Activated T-helper 2 cell treated with anti-CD3 and anti-CD28 coated beads, Interferon-gamma antibody, Interleukin-2, Interleukin-4, amounts not matched to agents 10 μg/mL and 5 μg/mL and 100 μg/mL, durations not matched to agents 14 hours and 24 hours and 36 hours (primary cell): Measurements from ENCODE around the gene SCAMP2. TPM values are rescaled to one million over a fixed set of nuclear protein-coding genes. Genes with fewer than 3 reads are reported as not detected.

Source experiments
- DNase-seq: peaks from one replicate; pipeline ENCODE4 v3.0.0; 2021; ENCODE audit warnings: low spot score
- H3K27ac Mint-ChIP-seq: one replicate; pipeline ENCODE4 v1.8.0; 2021; ENCODE audit warnings: mixed read lengths
- H3K27me3 Mint-ChIP-seq: one replicate; pipeline ENCODE4 v1.8.0; 2021; ENCODE audit warnings: low read depth, mixed read lengths
- H3K36me3 Mint-ChIP-seq: one replicate; pipeline ENCODE4 v1.8.0; 2021; ENCODE audit warnings: low read depth, mixed read lengths
- H3K4me1 Mint-ChIP-seq: one replicate; pipeline ENCODE4 v1.8.0; 2021; ENCODE audit warnings: low read depth, mixed read lengths
- H3K4me3 Mint-ChIP-seq: one replicate; pipeline ENCODE4 v1.8.0; 2021; ENCODE audit warnings: low read depth, mild to moderate bottlenecking, moderate library complexity, mixed read lengths
- H3K9me3 Mint-ChIP-seq: one replicate; pipeline ENCODE4 v1.8.0; 2021; ENCODE audit warnings: mixed read lengths
- intact Hi-C: fragments of 100-400 bp; cut with micrococcal nuclease; formaldehyde crosslinking; loops from one replicate; pipeline ENCODE4 v1.15.1; 2023
- total RNA-seq: library from RNA; stranded (reverse); gene quantifications from 2 replicates; pipeline ENCODE4 v1.2.3, GENCODE V29; 2022

The SCAMP2 gene
- total RNA-seq, 1 donor from 2014 or later = 85.0 TPM

DNA sequence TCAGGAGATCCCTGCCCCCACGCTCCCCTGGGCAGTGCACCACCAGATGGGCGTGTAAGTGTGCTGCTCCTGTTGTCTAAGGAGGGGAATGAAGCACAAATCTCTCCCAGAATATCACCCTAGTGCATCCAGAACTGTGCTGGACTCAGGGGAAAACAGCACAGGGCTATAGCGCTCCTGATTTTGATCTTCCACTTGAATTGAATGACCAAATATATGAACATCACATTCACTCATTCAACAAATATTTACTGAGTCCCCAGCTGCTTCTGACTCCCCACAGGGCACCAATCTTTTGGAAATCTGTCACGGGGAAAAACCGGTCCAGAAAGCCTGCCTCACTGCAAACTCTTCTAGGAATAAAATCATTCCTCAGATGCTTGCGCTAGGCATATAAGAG, 44.3 kb downstream of the SCAMP2 start:
- DNase-seq = no peak
- Mint-ChIP-seq H3K27me3 (peaks cover 25% of the 10 kb centered on the region), H3K36me3 (no peaks in the 10 kb centered on the region), H3K27ac (no peak overlapping the region), H3K4me3 (no peak overlapping the region), H3K4me1 (peaks cover 3% of the 10 kb centered on the region), H3K9me3 (no peaks in the 10 kb centered on the region)
- intact Hi-C loops = no loop called here

DNA sequence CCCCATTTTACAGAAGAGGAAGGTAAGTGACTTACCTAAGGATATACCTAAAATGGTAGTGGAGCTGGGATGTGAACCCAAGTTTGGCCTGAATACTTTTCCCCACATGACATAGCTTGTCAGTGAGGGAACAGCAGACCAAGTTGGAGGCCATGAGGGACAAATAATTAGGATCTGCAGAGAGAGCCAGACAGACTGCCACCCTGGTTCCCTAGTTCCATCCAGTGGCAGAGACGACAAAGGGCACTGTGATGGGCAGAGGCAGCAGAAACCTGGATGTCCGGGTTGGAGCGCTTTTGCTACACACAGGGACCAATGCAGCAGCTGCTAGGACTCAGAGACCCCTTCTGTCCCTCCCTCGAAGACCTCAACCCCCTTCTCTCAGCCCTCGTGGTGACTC, 45.6 kb downstream of the SCAMP2 start:
- H3K4me3 Mint-ChIP-seq = no peak overlapping the region
- peaks cover 3% of the 10 kb centered on the region for H3K4me1 Mint-ChIP-seq
- no peaks in the 10 kb centered on the region for H3K9me3 Mint-ChIP-seq
- DNase-seq = no peak
- H3K27ac Mint-ChIP-seq = no peak overlapping the region
- no peaks in the 10 kb centered on the region for H3K36me3 Mint-ChIP-seq
- peaks cover 25% of the 10 kb centered on the region for H3K27me3 Mint-ChIP-seq
- intact Hi-C loops = no loop called here

DNA sequence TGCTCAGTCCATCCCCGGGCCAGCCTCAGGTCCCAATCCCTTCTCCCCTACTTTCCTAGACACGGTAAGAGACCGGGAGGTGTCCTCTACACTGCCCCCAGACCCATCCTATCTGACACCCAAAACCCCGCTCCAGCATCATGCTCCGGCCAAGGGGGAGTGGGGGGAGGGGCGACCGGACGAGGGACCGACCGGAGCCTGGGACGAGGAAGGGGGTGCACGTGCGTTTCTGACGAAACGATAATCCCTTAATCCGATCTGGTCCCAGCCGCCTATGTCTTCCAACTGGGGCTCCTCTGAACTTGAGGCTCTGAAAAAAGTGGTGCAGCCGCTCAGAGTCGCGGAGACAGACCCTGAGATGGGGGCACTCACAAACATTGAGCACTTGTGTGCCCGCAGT, 46.2 kb downstream of the SCAMP2 start:
- Mint-ChIP-seq H3K4me1 (peaks cover 3% of the 10 kb centered on the region), H3K4me3 (no peak overlapping the region), H3K36me3 (no peaks in the 10 kb centered on the region), H3K27me3 (peaks cover 25% of the 10 kb centered on the region), H3K27ac (no peak overlapping the region), H3K9me3 (no peaks in the 10 kb centered on the region)
- intact Hi-C loops = no loop called here
- DNase-seq = no peak

DNA sequence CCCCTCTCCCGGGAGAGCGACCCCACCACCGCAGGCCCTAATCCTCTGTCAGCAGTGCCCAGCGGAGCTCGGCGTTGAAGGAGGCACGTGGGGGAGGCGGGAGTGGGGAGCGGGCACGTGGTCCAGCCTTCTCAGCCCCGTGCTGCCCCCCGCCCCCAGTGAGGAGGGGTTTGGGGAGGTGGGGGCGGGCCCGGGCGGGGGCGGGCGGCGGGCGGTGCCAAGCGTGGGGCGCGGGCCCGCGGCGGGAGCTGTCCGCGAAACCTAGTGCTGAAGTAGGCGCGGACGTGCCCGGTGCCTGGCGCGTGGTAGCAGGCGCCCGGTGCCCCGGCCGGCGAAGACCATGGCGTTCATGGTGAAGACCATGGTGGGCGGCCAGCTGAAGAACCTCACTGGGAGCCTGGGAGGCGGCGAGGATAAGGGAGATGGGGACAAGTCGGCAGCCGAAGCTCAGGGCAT, 46.8 kb downstream of the SCAMP2 start, which contains the start of gene CPLX3:
Gene CPLX3 (plus strand): TSS at position 264 of the 456 bp plus-strand sequence. CDS start 77 bp downstream, at position 341.
- Mint-ChIP-seq H3K4me1 (peaks cover 3% of the 10 kb centered on the region), H3K36me3 (no peaks in the 10 kb centered on the region), H3K27ac (no peak within 1 kb of the TSS), H3K4me3 (no peak within 1 kb of the TSS), H3K9me3 (no peaks in the 10 kb centered on the region), H3K27me3 (peaks cover 25% of the 10 kb centered on the region)
- peak; percentile 55 for DNase-seq
- intact Hi-C loops = no loop called here

DNA sequence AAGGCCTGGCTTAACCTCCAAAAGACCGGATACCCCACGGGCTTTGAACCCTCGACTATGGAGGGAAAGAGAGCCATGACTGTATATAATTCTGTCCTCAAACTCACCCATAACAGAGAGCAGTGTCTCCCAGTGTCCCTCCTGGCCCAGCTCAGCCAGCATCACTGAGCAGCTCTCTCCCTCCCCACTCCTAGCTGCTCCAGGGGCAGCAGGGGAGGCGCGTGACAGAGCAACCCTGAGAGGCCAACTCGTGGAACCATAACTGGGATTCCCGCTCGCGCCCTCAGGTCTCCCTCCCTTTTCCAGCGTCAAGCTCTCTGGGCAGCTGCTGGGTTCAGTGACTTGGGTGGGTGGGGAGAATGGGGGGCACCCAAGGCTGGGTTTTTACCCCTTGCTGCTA, 47.3 kb downstream of the SCAMP2 start:
- H3K36me3 Mint-ChIP-seq = no peaks in the 10 kb centered on the region
- peaks cover 3% of the 10 kb centered on the region for H3K4me1 Mint-ChIP-seq
- DNase-seq = no peak
- no peak overlapping the region for H3K27ac Mint-ChIP-seq
- intact Hi-C loops = no loop called here
- no peak overlapping the region for H3K4me3 Mint-ChIP-seq
- H3K9me3 Mint-ChIP-seq = no peaks in the 10 kb centered on the region
- H3K27me3 Mint-ChIP-seq = peaks cover 25% of the 10 kb centered on the region

DNA sequence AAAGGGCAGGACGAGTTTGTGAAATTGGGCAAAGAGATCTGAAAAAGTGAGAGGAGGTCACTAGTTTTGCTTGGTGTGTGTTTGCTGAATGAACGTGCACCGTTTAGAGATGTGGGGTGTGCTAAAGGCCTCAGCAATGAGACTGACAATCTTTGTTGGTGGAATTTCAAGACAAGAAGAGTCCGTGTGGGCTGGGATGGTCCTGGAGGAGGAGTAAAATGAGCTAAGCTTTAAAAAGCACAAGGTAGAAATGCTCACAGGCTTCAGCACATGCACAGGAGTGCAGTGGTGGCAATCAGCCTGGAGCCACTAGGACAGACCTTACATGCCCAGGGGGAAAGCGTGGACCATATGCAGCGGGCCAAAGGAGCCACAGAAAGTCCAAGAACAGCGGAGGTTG, 48.2 kb downstream of the SCAMP2 start:
- DNase-seq = no peak
- H3K9me3 Mint-ChIP-seq = no peaks in the 10 kb centered on the region
- H3K36me3 Mint-ChIP-seq = no peaks in the 10 kb centered on the region
- H3K27me3 Mint-ChIP-seq = peaks cover 25% of the 10 kb centered on the region
- no peak overlapping the region for H3K27ac Mint-ChIP-seq
- H3K4me1 Mint-ChIP-seq = peaks cover 3% of the 10 kb centered on the region
- H3K4me3 Mint-ChIP-seq = no peak overlapping the region
- intact Hi-C loops = no loop called here

DNA sequence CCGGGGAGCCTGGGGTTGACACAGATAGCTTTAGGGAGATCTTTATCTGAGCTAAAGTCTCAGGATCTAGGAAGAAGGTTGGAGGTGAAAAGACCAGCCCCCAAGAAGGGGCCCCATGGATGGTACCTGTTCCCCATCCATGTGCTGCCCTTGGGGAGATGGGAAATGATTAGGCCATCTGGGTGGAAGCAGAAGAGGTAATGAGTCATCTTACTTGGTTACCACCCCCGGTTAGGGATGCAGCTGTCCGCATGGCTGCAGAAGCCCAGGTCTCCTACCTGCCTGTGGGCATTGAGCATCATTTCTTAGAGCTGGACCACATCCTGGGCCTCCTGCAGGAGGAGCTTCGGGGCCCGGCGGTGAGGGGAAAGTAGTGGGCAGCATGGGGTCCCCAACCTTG, 49.8 kb downstream of the SCAMP2 start:
- Mint-ChIP-seq H3K27me3 (peaks cover 23% of the 10 kb centered on the region), H3K9me3 (no peaks in the 10 kb centered on the region), H3K27ac (no peak overlapping the region), H3K4me3 (no peak overlapping the region), H3K36me3 (no peaks in the 10 kb centered on the region), H3K4me1 (peaks cover 6% of the 10 kb centered on the region)
- DNase-seq = no peak
- intact Hi-C loops = no loop called here

DNA sequence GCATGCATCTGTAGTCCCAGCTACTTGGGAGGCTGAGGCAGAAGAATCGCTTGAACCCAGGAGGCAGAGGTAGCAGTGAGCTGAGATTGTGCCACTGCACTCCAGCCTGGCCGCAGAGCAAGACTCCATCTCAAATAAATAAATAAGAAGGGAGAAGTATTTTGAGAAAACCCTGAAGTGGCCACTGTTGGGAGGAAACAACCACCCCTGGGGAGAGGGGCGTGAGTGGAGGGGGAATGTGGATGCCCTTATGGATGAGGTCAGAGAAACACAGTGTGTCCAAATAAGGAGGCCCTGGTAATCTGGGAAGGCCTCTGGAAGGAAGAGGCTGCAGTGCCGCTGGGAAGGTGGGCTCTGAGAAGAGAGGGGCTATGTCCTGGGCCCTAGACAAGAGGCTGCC, 50.9 kb downstream of the SCAMP2 start:
- Mint-ChIP-seq H3K4me1 (peaks cover 7% of the 10 kb centered on the region), H3K27me3 (peaks cover 16% of the 10 kb centered on the region), H3K9me3 (no peaks in the 10 kb centered on the region), H3K4me3 (no peak overlapping the region), H3K27ac (no peak overlapping the region), H3K36me3 (no peaks in the 10 kb centered on the region)
- DNase-seq = no peak
- intact Hi-C loops = no loop called here

DNA sequence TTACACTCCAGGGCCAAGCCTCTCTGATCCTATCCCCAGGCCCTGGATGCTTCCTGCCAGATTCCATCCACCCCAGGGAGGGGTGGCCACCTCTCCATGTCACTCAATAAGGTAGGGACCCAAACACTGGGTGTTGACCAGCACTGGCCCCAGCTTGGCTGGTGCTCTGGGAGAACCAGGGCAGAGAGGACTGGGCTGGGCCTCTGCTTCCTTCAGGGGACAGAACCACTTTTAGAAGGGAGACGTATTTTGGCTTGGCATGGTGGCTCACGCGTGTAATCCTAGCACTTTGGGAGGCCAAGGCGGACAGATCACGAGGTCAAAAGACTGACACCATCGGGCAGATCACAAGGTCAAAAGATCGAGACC, 51.4 kb downstream of the SCAMP2 start:
- no peak overlapping the region for H3K4me3 Mint-ChIP-seq
- peaks cover 12% of the 10 kb centered on the region for H3K27me3 Mint-ChIP-seq
- no peak for DNase-seq
- intact Hi-C loops = no loop called here
- no peaks in the 10 kb centered on the region for H3K9me3 Mint-ChIP-seq
- peaks cover 7% of the 10 kb centered on the region for H3K4me1 Mint-ChIP-seq
- no peak overlapping the region for H3K27ac Mint-ChIP-seq
- no peaks in the 10 kb centered on the region for H3K36me3 Mint-ChIP-seq

DNA sequence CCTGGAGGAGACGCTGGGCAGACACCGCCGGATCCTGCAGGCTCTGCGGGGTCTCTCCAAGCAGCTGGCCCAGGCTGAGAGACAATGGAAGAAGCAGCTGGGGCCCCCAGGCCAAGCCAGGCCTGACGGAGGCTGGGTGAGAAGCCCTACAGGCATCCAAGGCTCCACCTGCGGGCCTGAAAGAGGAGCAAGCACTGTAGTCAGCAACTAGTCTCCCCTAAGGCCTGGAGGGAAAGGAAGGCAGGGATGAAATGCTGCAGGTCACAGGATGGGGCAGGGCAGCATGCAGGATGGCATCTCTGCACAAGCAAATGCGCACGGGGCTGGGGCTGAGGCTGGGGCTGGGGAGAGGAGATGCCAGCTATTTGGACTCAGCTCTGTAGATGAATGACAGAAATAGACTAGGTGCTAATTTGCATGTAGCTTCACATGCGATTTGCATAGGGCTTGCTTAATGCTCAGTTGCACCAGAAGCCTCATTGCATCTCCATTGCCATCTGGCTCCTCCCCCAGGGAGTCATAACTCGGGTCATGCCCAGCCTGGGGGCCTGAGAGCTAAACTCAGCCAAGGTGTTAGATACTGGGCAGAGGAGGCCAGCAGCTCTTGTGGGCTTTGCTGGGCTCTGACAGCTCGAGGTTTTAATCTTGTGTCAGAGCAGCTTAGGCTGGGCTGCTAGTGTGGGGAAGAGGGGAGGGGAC, 51.9 kb downstream of the SCAMP2 start:
- H3K4me3 Mint-ChIP-seq = no peak overlapping the region
- peaks cover 7% of the 10 kb centered on the region for H3K4me1 Mint-ChIP-seq
- H3K9me3 Mint-ChIP-seq = no peaks in the 10 kb centered on the region
- no peak for DNase-seq
- H3K27ac Mint-ChIP-seq = no peak overlapping the region
- H3K27me3 Mint-ChIP-seq = peaks cover 10% of the 10 kb centered on the region
- intact Hi-C loops = no loop called here
- no peaks in the 10 kb centered on the region for H3K36me3 Mint-ChIP-seq

DNA sequence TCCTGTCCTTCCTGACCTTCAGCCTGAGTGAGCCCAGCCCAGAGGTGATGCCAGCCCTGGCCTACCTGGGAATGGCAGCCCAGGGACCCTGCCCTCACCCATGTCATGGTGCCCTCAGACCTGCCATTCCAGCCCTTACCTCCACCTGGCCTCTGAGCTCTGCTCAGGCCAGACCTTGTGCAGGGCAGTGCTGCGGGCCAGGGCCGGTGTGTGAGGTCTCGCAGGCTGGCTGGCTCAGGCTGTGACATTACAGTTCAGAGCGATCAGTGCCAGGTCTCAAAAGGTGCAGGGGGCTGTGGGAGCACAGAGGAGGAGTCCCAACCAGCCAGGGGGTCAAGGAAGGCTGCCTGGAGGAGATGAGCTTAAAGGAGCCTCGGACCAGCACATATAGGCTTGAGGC, 53.1 kb downstream of the SCAMP2 start:
- Mint-ChIP-seq H3K36me3 (no peaks in the 10 kb centered on the region), H3K4me3 (no peak overlapping the region), H3K4me1 (peaks cover 10% of the 10 kb centered on the region), H3K27me3 (peaks cover 8% of the 10 kb centered on the region), H3K27ac (no peak overlapping the region), H3K9me3 (no peaks in the 10 kb centered on the region)
- no peak for DNase-seq
- intact Hi-C loops = no loop called here

DNA sequence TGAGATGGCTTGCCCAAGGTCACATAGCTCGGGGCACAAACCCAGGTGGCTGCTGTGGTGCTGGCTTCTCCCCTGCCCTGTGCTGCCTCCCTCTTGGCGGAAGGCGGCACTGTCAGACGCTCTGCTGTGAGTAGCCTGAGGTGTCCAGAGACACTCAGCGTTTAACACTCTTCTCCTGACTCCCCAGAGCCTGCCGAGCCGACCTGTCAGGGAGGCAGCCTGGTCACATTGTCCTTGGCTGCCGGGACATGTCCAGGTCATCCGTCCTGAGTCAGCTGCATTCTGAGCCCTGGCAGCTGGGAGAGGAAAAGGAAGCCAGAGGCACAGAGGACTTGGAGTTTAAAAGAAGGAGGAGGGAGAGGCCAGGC, 55.8 kb downstream of the SCAMP2 start:
- intact Hi-C loops = no loop called here
- no peaks in the 10 kb centered on the region for H3K9me3 Mint-ChIP-seq

DNA sequence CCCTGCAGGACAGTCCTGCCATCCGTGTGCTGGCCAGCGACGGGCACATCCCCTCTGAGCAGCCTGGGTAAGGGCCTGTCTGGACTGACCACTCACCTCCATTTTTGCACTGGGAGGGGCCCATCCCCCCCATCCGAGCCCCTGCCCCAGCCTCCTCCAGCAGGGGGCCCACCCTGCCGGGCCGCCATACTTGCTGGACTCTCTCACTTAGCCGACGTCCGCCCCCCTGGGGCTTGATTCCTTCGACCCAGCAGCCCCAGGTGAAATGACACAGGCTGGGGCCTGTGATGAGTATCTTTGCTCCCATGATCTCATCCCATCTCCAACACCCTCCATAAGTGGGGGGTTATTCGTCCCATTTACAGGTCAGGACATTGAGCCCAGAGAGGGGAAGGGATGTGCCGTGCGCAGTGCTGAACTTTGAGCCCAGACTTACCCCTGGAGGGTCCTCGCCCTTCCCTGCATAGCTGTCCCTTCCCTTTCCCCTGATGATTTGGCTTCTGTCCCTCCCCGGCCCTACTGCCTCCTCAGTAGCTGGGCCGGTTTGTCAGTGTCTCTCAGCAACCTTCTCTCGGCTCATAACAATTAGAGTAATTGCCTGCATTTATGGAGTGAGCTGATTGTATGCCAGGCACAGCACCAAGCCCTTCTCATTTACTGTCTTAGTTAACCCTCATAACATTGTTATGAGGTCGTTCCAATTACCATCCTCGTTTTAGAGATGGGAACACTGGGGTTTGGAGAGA, 56.4 kb downstream of the SCAMP2 start:
- intact Hi-C loops = no loop called here
- H3K27me3 Mint-ChIP-seq = peaks cover 2% of the 10 kb centered on the region
- H3K36me3 Mint-ChIP-seq = no peaks in the 10 kb centered on the region
- no peaks in the 10 kb centered on the region for H3K9me3 Mint-ChIP-seq
- H3K4me3 Mint-ChIP-seq = no peak overlapping the region
- H3K4me1 Mint-ChIP-seq = peaks cover 10% of the 10 kb centered on the region
- DNase-seq = no peak
- no peak overlapping the region for H3K27ac Mint-ChIP-seq

More for the DNA sequence above, 55.8 kb downstream of the SCAMP2 start:
- H3K27me3 Mint-ChIP-seq = peaks cover 2% of the 10 kb centered on the region
- DNase-seq = no peak
- H3K36me3 Mint-ChIP-seq = no peaks in the 10 kb centered on the region
- no peak overlapping the region for H3K4me3 Mint-ChIP-seq
- peaks cover 10% of the 10 kb centered on the region for H3K4me1 Mint-ChIP-seq
- peak overlapping the region; percentile 42 for H3K27ac Mint-ChIP-seq
